GM12878 (cell line): ENCODE results near the gene NDC80.

Source experiments
- CTCF ChIP-seq, 3 experiments: IDR thresholded peaks in 2 of 3; conservative IDR thresholded peaks in 1 of 3; 2 replicates each; pipeline ENCODE4 v1.5.1; 2011; ENCODE audit warnings: low read depth in 3 of 3, low read length in 3 of 3, mild to moderate bottlenecking in 3 of 3, control low read depth in 2 of 3, moderate library complexity in 2 of 3, inconsistent platforms in 1 of 3, mixed read lengths in 1 of 3; ENCODE audit not compliant: control insufficient read depth in 2 of 3, insufficient read depth in 1 of 3; ENCODE audit errors: extremely low read depth in 1 of 3
- TAF1 ChIP-seq: IDR thresholded peaks from 2 replicates; pipeline ENCODE4 v1.6.1; 2011; ENCODE audit warnings: mild to moderate bottlenecking, low read depth, low read length, borderline replicate concordance

- no peak for TF ChIP-seq CTCF (IDR thresholded peaks at IDR 0.05 in 2 of 3, conservative IDR thresholded peaks at IDR 0.05 in 1 of 3; ENCODE audit: control insufficient read depth in 2 of 3, extremely low read depth in 1 of 3, insufficient read depth in 1 of 3, low read depth in 3 of 3, low read length in 3 of 3)
- no peak for TF ChIP-seq TAF1
Observed at GRCh38 chr18:2551425-2551824, 19.9 kb upstream of the NDC80 start.
